ENCODE measurements around the gene TPCN1.

GRCh38 chr12:113241191-113242025, 20.1 kb downstream of the TPCN1 start:
- TF ChIP-seq CTCF (IDR thresholded peaks at IDR 0.05 in 8 of 11, conservative IDR thresholded peaks at IDR 0.05 in 3 of 11) = no peak
- TF ChIP-seq POLR2A (IDR thresholded peaks at IDR 0.05) = no peak

Measured in spleen (tissue), 7 donors.